Endometrial microvascular endothelial cells (primary cell): Measurements from ENCODE around the gene ILDR2. TPM values are rescaled to one million over a fixed set of nuclear protein-coding genes. Genes with fewer than 3 reads are reported as not detected.

ENCODE experiments used
- in situ Hi-C: cut with HindIII; loops from 2 replicates; pipeline ENCODE4 v1.10.0; 2017; ENCODE audit warnings: low sequenced_read_pairs, low pct_unique_long_range_greater_than_20kb; ENCODE audit errors: inconsistent ontology term
- total RNA-seq: library from RNA; depleted of rRNA; stranded (reverse); fragments of >200 nt; gene quantifications from one replicate; pipeline ENCODE4 v1.2.3, GENCODE V29; 2015; ENCODE audit errors: inconsistent ontology term

ILDR2 gene
- total RNA-seq = not detected

- in situ Hi-C loops = no loop called here
Observed at GRCh38 chr1:166975361-166976129, at the start of gene ILDR2. Gene ILDR2, minus strand, starts transcription at chr1:166975540. Its CDS starts 272 bp downstream, at chr1:166975268.

- in situ Hi-C loops = no loop called here
Observed at GRCh38 chr1:167022384-167022783, 47.0 kb upstream of the ILDR2 start.

GRCh38 chr1:167016100-167016750 lies 40.9 kb upstream of the ILDR2 start:
- in situ Hi-C loops = no loop called here

GRCh38 chr1:167013108-167013929 lies 38.0 kb upstream of the ILDR2 start:
- in situ Hi-C loops = no loop called here

- in situ Hi-C loops = no loop called here
Observed at GRCh38 chr1:167012570-167012969, 37.2 kb upstream of the ILDR2 start.

GRCh38 chr1:167011560-167012191 lies 36.3 kb upstream of the ILDR2 start:
- in situ Hi-C loops = no loop called here

- in situ Hi-C loops = no loop called here
Observed at GRCh38 chr1:167003711-167004110, 28.4 kb upstream of the ILDR2 start.

GRCh38 chr1:167002354-167002753 lies 27.0 kb upstream of the ILDR2 start:
- in situ Hi-C loops = no loop called here

- in situ Hi-C loops = no loop called here
Observed at GRCh38 chr1:167000546-167000945, 25.2 kb upstream of the ILDR2 start.

- in situ Hi-C loops = no loop called here
Observed at GRCh38 chr1:166999500-167000055, 24.2 kb upstream of the ILDR2 start.

GRCh38 chr1:166999075-166999474 lies 23.7 kb upstream of the ILDR2 start:
- in situ Hi-C loops = no loop called here

- in situ Hi-C loops = no loop called here
Observed at GRCh38 chr1:166988974-166989515, 13.7 kb upstream of the ILDR2 start, which contains the start of gene MAEL. Gene MAEL, plus strand, starts transcription at chr1:166989280. Its CDS starts 73 bp downstream, at chr1:166989353.

- in situ Hi-C loops = no loop called here
Observed at GRCh38 chr1:166981589-166981988, 6.2 kb upstream of the ILDR2 start.

- in situ Hi-C loops = no loop called here
Observed at GRCh38 chr1:166980818-166981217, 5.5 kb upstream of the ILDR2 start.

GRCh38 chr1:166980383-166980782 lies 5.0 kb upstream of the ILDR2 start:
- in situ Hi-C loops = no loop called here

- in situ Hi-C loops = no loop called here
Observed at GRCh38 chr1:166978821-166979220, 3.5 kb upstream of the ILDR2 start.

GRCh38 chr1:166977951-166978350 lies 2.6 kb upstream of the ILDR2 start:
- in situ Hi-C loops = no loop called here

- in situ Hi-C loops = no loop called here
Observed at GRCh38 chr1:166974647-166975345, 544 bp downstream of the ILDR2 start.
